Stimulated activated CD4-positive, alpha-beta T cell treated with anti-CD3 and anti-CD28 coated beads, Interleukin-1b, Interleukin-23, amount 100 ng/mL, for 4 hours (primary cell): ENCODE results near the gene RNF151.
A peak's percentile ranks its signal among the peaks of the same experiment; 100 is the strongest.
"Not testable (repeated sequence)": the region's sequence is repeated elsewhere in the genome, so short reads cannot be mapped to it uniquely, and the experiment has no call there.

ENCODE experiments used
- DNase-seq, 2 donors: peaks; one replicate each; pipeline ENCODE4 v3.0.0-alpha.2; 2020; ENCODE audit warnings: low read depth in 2 of 2

RNF151 gene

DNA sequence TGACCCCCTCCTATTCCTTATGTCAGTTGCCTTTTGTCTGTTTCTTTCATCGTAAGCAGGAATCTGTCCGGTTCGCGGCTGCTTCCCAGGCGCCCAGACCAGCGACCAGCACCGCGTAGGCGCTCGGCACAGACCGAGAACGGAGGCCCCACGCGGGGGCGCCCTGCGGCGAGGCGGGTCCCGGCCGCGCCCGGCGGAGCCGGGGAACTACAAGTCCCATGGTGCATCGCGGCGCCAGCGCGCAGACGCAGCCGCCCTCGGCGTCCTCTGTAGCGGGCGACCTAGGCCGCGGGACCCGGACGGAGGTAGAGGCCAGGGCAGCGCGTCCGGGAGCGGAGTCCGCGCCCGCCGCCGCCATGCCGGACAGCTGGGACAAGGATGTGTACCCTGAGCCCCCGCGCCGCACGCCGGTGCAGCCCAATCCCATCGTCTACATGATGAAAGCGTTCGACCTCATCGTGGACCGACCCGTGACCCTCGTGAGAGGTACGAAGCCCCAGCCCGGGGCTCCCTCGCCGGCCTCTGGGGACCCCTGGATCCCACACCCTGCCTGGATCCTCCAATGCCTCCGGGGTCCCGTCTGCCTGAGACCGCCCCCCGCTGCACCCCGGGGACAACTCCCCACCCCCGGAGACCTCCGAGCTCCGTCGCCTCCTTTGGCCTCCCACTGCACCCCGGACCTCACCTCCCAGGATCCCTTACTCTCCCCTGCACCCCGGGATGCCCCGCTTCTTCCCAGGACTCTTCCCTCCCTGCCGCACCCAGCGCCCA, 7.2 kb upstream of the RNF151 start, which contains the start of gene NDUFB10:
TSS of gene NDUFB10 (plus strand) at position 270 of the 771 bp plus-strand sequence. CDS start at position 357, 87 bp downstream.
- DNase-seq = peak; percentile 86 to 94

DNA sequence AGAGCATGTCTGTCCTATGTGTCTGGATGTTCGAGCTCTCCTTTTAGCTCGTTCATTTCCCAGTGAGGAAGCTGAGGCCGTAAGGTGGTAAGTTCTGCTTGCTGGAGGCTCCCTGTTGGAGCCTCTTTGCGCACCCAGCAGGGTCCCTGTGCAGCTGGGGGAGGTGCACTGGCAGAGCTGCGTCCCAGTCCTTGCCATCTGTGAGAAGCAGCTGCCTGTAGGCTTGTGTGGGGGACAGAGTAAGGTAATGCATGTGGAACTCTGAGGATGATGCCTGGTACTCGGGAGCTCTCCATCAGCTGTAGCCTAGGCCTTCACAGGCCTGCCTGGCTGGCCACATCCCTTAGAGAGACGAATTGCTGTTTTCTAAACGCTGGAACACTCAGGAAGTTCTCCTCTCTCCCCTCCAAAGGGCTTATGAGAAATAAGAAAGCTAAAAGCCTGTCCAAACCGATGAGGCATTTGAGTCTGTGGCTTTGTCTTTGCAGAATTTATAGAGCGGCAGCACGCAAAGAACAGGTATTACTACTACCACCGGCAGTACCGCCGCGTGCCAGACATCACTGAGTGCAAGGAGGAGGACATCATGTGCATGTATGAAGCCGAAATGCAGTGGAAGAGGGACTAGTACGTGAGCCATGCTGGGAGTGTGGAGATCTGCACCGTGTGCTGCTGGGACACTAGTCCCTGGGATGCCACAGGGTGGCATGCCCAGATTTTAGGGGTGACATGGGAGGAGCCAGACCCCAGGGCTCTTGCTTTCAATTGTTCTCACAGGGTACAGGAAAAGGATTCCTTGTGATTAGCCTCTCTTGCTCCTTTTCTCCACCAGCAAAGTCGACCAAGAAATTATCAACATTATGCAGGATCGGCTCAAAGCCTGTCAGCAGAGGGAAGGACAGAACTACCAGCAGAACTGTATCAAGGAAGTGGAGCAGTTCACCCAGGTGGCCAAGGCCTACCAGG, 5.7 kb upstream of the RNF151 start:
- peak; percentile 30 to 45 for DNase-seq

DNA sequence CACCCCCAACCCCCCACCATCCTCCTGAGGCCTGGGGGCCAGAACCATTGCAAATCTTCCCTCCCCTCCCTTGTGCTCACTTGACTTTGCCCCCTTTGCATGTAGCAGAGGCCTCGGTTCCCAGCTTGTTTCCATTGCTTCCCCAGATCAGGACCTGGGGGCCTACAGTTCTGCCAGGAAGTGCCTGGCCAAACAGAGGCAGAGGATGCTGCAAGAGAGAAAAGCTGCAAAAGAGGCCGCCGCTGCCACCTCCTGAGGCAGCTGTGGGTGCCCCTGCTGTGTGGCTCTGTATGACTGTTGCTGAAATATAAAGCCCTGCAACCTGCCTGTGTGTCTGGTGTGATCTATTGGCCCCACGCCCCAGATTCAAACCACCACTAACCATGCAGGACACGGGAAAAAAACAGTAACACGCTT, 5.0 kb upstream of the RNF151 start:
- DNase-seq = no peak

DNA sequence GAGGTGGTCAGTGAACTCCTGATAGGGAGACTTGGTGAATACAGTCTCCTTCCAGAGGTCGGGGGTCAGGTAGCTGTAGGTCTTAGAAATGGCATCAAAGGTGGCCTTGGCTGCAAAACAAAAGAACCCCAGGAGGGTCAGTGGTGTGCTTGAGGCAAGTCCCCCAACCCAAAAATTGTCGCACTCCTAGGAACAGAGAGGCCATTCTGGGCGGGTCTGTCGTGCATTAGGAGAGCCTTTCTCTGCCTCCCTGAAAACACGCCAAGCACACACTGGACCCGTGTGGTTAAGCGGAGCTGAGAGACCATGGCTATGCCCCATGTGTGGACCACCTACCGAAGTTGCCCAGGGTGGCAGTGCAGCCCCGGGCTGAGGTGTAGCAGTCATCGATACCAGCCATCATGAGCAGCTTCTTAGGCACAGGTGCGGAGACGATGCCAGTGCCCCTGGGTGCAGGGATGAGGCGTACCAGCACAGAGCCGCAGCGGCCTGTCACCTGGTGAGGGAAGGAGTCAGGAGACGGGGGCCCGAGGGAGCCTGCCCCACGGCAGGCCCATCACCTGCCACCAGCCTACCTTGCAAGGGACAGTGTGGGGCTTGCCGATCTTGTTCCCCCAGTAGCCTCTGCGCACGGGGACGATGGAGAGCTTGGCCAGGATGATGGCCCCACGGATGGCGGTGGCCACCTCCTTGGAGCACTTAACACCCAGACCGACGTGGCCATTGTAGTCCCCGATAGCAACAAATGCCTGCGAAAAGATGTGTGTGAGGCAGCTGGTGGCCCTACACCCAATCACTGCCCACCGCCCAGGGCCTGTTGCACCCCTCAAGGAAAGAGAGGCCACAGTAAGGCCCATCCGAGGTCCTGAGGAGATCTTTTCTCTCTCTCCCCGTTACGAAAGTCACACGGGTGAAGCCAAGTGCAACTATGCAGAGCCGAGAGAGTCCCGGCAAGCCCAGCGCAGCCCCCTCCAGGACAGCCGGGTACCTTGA, 4.2 kb upstream of the RNF151 start:
- not testable (repeated sequence) for DNase-seq

DNA sequence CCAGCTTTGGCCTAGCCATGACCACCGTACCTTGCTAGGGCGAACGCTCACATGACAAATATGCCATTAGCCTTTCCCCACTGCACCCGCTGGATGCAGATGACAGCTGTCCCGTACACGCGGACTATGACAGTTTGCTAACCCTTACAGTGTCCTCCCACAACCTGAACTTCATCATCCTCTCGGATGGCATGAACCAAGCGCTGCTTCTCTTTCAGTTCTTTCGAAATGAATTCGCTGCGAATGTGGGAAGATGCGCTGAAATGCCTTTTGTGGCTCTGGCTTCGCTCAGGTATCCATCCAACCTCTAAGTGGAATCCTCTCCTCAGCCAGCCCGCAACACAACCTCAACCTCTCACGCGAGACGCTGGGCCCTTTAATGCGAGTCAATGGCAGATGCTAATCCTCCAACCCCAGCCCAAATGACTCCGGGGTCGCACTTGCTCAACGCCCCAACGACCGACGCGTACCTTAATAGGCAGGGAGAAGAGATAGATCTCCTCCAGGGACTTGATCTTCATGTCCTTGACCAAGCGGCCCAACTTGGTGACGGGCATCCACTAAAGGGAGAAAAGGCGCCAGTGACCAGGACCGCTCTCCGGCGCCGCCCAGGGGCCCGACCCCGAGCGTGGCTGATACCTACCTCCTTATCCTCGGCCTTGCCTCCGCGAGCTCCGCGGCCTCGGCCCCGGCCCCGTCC, 2.7 kb upstream of the RNF151 start:
- peak in 1 of 2 donors; percentile 32 for DNase-seq

DNA sequence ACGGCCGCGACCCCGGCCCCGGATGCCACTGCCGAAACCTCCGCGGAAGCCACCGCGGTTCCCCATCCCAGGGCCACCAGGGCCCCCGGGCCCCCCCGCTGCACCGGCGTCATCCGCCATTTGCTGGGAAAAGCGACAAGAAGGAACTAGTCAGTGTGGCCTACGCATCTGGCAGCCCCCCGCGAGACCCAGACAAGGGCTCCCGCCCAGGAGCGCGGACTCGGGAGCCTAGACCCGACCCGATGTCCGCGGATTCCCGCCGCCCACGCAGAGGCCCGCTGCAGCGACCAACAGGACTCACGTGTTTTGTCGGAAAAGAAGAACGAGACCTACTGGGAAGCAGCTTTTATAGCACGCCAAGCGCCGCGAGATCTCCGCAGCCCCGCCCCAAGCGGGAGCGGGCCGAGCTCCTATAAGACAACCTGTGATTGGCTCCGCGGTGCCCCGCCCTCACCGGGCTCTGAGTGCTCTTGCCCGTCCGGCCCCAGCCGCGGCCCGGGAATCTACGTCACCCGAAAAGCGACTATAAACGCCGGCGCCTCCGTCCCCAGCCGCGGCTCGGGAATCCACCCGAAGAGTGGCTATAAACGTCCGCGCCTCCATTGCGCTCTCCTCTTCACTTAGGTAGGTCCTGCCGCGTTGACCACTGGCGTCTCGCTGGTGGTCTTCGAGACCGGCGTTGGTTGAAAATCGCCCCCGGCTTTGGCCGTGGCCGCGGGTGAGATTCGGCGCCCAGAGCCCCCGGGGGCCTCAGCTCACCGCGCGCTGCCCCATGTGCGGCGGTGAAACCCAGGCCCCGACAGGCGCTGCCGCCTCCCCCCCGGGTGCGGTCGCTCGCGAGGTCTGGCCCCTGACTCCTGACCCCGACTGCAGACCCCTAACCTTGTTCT, 1.9 kb upstream of the RNF151 start, which contains the start of gene RPS2:
TSS of gene RPS2 (minus strand) at position 321 of the 890 bp plus-strand sequence. CDS start at position 120, 201 bp downstream.
- peak; percentile 95 to 97 for DNase-seq

DNA sequence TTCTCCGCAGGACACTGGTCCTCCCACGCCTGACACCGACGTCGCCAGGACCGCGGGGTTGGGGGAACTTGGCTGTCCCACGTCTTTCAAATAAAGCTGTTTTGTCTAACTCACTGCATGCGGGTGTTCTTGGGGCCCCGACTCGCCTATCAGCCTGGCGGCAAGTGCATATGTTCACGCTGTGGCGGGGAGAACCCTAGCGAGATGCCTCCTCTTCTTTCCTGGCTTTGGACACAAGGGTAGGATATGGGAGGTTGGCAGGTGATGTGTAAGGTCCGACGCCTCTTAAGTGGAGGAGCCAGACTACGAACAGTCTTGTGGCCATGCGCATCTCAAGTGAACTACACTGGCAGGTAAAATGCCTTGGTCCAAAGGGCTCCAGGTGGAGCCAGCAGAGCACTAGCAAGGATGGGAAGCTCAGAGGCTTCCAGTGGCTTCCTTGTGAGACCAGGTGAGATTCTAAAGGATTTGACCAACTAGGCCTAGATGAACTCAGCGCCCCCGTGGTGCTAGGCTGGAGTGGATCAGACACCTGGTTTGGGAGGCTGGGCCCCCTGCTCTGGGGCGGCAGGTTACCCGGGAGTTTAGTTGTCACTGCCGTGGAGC, 1.2 kb upstream of the RNF151 start:
- no peak for DNase-seq

DNA sequence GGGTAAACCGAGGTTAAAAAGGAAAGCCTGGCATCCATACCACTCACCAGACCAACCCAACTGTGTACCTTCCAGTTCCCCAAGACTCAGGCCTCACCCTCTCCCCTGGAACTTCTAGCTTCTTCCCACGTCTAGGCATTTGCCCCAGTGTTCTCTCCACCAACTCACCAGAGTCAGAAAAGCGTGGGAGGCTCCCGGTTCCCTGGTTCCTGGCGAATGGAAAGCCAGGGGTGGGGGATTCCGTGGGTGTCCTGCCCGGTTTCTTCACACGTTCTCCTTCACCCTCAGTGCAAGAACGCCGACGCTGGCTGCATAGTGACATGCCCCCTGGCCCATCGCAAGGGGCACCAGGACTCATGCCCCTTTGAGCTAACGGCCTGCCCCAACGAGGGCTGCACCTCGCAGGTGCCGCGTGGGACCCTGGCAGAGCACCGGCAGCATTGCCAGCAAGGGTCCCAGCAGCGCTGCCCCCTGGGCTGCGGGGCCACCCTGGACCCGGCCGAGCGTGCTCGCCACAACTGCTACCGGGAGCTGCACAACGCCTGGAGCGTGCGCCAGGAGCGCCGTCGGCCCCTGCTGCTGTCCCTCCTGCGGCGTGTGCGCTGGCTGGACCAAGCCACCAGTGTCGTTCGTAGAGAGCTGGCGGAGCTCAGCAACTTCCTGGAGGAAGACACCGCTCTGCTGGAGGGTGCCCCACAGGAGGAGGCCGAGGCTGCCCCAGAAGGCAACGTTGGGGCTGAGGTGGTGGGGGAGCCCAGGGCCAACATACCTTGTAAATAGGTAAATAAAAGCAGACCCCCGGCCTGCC, 1.7 kb downstream of the RNF151 start:
- DNase-seq = no peak

DNA sequence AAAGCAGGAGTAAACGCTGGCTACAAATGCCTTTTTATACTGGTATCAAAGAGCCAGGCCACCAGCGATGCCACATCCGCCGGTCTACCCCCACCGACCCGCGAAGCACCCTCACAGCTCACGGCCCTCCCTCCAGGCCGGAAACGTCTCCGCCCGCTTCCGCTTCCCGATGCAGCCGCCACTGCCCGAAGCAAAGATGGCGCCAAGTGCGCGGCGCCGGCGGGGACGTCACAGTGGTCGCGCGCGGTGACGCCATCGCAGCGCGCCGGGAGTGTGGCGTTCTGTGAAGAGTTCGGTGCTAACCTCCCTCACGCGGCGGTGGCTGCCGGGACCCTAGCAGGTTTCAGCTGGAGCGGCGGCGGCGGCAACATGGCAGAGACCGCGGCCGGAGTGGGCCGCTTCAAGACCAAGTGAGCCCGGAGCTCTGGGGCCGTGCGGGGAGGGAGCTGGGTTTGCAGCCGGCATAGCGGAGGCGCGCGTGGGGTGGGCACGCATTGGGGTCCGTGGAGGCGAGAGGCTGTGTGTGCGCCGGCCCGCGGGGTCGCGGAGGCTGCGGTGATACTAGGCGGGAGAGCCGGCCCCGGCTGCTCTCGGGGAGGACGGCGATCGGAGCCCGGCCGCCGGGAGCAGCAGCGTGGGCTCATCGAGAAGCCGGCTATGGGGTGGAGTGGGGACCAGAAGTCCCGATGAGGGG, 5.3 kb downstream of the RNF151 start, which contains the start of gene TBL3:
TSS of gene TBL3 (plus strand) at position 258 of the 694 bp plus-strand sequence. CDS start at position 370, 112 bp downstream.
- DNase-seq = peak; percentile 93 to 94

DNA sequence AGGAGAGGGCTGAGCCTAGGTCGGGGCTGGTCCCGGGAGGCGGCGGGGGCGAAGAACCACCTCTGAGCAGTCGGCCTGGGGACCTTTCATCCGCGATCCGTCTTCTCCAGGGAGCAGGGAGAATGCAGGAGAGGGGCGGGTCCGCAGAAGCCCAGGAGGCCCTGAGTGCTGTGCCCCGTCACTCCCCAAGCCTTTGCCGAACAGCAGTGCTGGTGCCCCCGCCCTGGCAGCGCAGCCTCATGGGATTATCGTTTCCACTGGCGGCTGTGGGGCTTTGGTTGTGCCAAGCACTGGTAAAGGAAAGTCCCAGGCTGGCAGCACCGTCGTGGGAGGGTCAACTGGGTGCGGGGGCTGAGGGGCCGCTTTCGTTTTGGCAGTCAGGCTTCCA, 5.8 kb downstream of the RNF151 start:
- no peak for DNase-seq

DNA sequence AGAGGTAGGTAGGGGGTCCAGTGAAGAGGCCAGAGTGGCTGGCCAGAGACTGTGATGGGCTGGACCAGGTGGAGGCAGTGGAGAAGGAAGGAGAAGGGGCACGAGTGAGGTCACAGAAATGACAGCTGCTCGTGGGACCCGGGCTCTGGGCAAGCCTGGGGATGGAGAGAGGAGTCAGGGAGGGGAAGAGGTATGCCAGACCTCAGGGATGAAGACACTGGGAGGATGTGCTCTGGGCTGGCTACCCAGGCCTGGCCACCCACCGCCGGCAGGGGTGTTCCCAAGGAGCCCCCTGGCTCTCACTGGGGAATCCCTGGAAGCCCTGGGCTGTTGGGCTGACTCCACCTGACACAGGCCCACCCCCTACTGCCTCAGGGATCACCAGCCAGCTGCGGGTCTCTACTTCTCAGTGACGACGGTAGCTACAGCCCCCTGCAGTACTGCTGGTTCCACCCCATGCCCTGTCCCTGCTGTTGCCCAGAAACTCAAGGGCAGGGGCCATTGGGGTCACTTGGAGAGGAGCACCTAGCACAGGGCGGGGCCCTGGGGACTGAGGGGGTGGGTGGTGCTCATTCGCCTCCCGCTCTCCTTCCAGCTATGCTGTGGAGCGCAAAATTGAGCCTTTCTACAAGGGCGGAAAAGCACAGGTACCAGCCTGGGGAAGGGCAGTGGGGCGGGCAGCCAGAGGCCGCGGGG, 7.0 kb downstream of the RNF151 start:
- DNase-seq = no peak

DNA sequence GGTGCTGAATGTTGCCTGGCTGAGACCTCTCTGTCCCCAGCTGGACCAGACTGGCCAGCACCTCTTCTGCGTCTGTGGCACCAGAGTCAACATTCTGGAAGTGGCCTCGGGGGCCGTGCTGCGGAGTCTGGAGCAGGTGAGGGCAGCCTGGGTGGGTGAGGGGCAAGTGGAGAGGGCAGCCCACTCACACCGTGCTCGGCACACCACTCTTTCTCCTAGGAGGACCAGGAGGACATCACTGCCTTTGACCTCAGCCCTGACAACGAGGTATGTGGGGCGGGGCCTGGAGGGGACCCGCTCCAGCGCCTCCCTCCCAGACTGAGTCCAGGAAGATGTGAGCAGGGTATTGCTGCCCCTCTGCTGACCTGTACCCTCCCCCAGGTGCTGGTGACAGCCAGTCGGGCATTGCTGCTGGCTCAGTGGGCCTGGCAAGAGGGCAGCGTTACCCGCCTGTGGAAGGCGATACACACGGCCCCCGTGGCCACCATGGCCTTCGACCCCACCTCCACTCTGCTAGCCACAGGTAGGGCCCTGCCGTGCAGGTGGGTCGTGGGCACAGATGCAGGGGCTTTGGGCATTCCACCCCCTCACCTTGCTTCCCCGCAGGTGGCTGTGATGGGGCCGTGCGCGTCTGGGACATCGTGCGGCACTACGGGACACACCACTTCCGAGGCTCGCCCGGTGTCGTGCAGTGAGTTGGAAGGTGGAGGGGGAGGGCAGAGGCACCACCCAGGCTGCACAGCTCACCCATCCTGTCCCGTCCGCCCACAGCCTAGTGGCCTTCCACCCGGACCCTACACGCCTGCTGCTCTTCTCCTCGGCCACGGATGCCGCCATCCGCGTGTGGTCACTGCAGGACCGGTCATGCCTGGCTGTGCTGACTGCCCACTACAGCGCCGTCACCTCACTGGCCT, 7.8 kb downstream of the RNF151 start:
- DNase-seq = no peak

DNA sequence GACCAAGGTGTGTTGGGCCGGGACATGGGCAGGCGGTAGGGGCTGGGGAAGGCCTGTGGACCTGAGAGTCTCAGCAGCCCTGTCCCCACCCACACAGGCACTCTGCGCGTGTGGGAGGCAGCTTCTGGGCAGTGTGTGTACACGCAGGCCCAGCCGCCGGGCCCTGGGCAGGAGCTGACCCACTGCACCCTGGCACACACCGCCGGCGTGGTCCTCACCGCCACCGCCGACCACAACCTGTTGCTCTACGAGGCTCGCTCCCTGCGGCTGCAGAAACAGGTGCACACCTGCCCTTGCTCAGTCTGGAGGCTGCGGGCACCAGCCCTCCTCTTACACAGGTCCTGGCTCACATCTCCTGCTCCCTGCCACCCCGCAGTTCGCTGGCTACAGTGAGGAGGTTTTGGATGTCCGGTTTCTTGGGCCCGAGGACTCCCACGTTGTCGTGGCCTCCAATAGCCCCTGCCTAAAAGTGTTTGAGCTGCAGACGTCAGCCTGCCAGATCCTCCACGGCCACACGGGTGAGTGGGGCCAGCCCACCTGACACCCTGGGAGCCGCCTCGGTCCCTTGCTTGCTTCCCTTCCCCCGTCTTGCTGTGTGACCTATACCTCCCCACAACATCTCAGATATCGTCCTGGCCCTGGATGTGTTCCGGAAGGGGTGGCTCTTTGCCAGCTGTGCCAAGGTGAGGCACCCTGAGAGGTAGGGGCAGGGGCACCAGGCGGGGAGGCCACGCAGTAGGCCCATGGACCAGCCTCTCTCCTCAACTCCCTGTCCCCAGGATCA, 9.0 kb downstream of the RNF151 start:
- no peak for DNase-seq

DNA sequence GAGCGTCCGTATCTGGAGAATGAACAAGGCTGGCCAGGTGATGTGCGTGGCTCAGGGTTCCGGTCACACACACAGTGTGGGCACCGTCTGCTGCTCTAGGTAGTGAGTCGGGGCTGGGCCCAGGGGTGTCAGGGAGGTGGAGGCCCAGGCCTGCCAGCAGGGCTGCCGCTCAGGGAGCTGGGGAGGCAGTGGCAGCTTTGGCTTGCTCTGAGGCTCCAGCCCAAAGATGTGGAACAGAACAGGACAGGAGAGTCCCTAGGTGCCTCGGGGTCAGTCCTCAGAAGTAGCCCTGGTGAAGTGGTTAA, 9.5 kb downstream of the RNF151 start:
- DNase-seq = no peak
